ENCODE measurements around the gene RPGRIP1L. TPM values are rescaled to one million over a fixed set of nuclear protein-coding genes. Genes with fewer than 3 reads are reported as not detected.

RPGRIP1L gene
- total RNA-seq, 1 donor from 2014 or later: 4.4 TPM

- no peak overlapping the region for H3K27ac ChIP-seq
- H3K9me3 ChIP-seq: no peaks in the 10 kb centered on the region
- H3K4me1 ChIP-seq: peaks cover 14% of the 10 kb centered on the region
- no peaks in the 10 kb centered on the region for H3K27me3 ChIP-seq
- no peak for DNase-seq (ENCODE audit: extremely low spot score in 2 of 2)
- no peak for TF ChIP-seq CTCF (IDR thresholded peaks at IDR 0.05)
- TF ChIP-seq POLR2AphosphoS5 (IDR thresholded peaks at IDR 0.05; ENCODE audit: insufficient read depth in 1 of 2, low read depth in 1 of 2): no peak
- no peak for TF ChIP-seq POLR2A (IDR thresholded peaks at IDR 0.05)
- no peaks in the 10 kb centered on the region for H3K36me3 ChIP-seq
- H3K4me3 ChIP-seq: no peak overlapping the region
- intact Hi-C loops (cut with DNase I): no loop called here
Observed at GRCh38 chr16:53737552-53737951, 33.9 kb upstream of the RPGRIP1L start.

DNA sequence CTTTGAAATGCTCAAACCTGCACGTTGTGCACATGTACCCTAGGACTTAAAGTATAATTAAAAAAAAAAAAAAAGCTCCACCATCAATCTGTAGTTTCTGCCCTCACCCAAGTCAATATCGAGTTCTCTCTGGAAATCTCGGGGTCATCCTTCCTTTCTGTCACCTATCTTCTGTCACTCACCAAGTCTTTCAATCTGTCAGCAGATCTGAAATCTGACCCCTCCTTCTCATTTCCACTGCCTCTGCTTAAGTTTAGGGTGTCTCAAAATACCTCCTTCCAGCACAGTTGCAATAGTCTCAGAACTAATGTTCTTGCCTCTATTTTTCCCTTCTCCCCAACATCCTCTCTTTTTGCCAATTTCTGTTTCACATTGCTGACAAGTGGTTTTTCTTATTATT lies 32.6 kb upstream of the RPGRIP1L start:
- intact Hi-C loops (cut with DNase I): no loop called here
- Histone ChIP-seq H3K27ac (no peak overlapping the region), H3K27me3 (no peaks in the 10 kb centered on the region)

DNA sequence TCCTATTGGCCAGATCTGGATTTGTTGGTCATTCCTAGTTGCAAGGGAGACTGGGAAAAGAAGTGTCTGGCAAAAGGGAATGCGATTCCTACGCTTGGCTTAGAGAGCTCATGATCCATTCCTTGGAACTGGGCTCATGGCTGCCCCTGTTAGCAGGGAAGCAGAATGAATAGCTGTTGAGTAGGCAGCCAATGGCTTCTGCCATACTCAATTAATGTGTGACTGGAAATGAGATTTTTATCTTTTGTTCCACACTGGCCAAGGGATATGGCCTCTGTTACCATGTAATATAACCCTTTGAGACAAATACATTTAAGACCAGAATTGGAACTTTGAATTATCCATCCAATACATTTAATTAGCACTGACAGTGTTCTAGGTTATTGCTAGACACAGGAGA lies 31.2 kb upstream of the RPGRIP1L start:
- Histone ChIP-seq H3K27ac (no peak overlapping the region), H3K4me3 (no peak overlapping the region), H3K36me3 (no peaks in the 10 kb centered on the region), H3K27me3 (no peaks in the 10 kb centered on the region), H3K9me3 (no peaks in the 10 kb centered on the region), H3K4me1 (peaks cover 21% of the 10 kb centered on the region)
- DNase-seq (ENCODE audit: extremely low spot score in 2 of 2): no peak
- no peak for TF ChIP-seq CTCF (IDR thresholded peaks at IDR 0.05)
- intact Hi-C loops (cut with DNase I): no loop called here

More for the DNA sequence above, 32.6 kb upstream of the RPGRIP1L start:
- Histone ChIP-seq H3K9me3 (no peaks in the 10 kb centered on the region), H3K4me3 (no peak overlapping the region), H3K4me1 (peaks cover 21% of the 10 kb centered on the region), H3K36me3 (no peaks in the 10 kb centered on the region)
- DNase-seq (ENCODE audit: extremely low spot score in 2 of 2): no peak
- TF ChIP-seq POLR2AphosphoS5 (IDR thresholded peaks at IDR 0.05; ENCODE audit: insufficient read depth in 1 of 2, low read depth in 1 of 2) (no peak), CTCF (IDR thresholded peaks at IDR 0.05) (no peak), POLR2A (IDR thresholded peaks at IDR 0.05) (no peak)

DNA sequence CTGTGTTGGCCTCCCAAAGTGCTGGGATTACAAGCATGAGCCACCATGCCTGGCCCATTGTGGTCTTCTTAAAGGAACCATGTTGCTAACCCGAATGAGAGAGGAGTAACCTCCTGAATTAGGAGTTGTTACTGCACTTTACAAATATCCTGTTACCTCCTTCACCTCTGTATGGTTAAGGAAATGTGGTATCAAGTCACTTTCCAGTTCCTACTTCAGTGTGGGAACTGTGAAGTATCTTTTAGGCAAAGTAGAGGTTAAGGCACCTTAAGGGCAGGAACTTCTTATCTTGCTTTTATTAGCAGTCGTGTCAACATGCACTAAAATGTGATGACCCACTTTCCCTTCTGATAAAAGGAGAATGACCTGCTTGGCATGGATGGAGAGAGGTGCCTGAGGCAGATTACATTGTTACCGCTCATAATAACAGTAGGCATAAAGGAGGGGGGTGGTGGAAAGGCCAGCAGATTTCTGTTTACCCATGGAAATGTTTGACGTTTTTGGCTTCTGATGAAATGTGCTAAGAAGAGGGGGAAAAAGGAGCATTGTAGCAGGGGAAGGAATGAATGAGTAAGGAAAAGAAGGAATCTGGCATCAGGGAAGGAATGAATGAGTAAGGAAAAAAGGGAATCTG lies 28.8 kb upstream of the RPGRIP1L start:
- Histone ChIP-seq H3K36me3 (no peaks in the 10 kb centered on the region), H3K4me1 (peaks cover 21% of the 10 kb centered on the region), H3K27me3 (no peaks in the 10 kb centered on the region), H3K9me3 (no peaks in the 10 kb centered on the region), H3K27ac (no peak overlapping the region), H3K4me3 (no peak overlapping the region)
- intact Hi-C loops (cut with DNase I): no loop called here
- no peak for DNase-seq (ENCODE audit: extremely low spot score in 2 of 2)
- TF ChIP-seq CTCF (IDR thresholded peaks at IDR 0.05): no peak
- no peak for TF ChIP-seq POLR2AphosphoS5 (IDR thresholded peaks at IDR 0.05; ENCODE audit: insufficient read depth in 1 of 2, low read depth in 1 of 2)
- no peak for TF ChIP-seq POLR2A (IDR thresholded peaks at IDR 0.05)

DNA sequence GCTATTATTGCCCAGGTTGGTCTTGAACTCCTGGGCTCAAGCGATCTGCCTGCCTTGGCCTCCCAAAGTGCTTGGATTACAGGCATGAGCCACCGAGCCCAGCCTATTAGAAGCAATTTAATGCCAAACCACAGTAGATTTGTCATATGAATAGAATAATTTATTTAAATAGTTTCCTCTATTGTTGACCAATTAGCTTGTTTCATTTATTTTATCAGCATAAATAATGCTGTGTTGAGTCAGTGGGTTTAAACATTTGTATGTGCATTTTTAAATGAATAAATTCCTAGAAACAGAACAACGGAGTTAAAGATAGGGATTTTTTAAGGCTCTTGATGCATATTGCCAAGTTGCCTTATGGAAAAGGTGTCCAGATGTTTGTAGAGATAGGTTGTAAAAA lies 27.0 kb upstream of the RPGRIP1L start:
- TF ChIP-seq POLR2A (IDR thresholded peaks at IDR 0.05) (no peak), CTCF (IDR thresholded peaks at IDR 0.05) (no peak), POLR2AphosphoS5 (IDR thresholded peaks at IDR 0.05; ENCODE audit: insufficient read depth in 1 of 2, low read depth in 1 of 2) (no peak)
- intact Hi-C loops (cut with DNase I): no loop called here

More for the DNA sequence above, 27.0 kb upstream of the RPGRIP1L start:
- DNase-seq (ENCODE audit: extremely low spot score in 2 of 2): no peak
- Histone ChIP-seq H3K36me3 (no peaks in the 10 kb centered on the region), H3K27ac (no peak overlapping the region), H3K27me3 (no peaks in the 10 kb centered on the region), H3K4me3 (no peak overlapping the region), H3K9me3 (no peaks in the 10 kb centered on the region), H3K4me1 (peaks cover 27% of the 10 kb centered on the region)
